Measurements from ENCODE around the gene ADPRHL1. TPM values are rescaled to one million over a fixed set of nuclear protein-coding genes. Genes with fewer than 3 reads are reported as not detected.
"Not testable (repeated sequence)": the region's sequence is repeated elsewhere in the genome, so short reads cannot be mapped to it uniquely, and the experiment has no call there.

ADPRHL1 gene
- total RNA-seq, 2 experiments from 2014 or later: 0.96 to 1.3 TPM

- CTCF ChIA-PET: no interaction called here
- DNase-seq (no peak), ATAC-seq (no peak)
- H3K36me3 Mint-ChIP-seq: no peaks in the 10 kb centered on the region
- H3K4me3 Mint-ChIP-seq: no peak overlapping the region
- H3K9me3 Mint-ChIP-seq (ENCODE audit: low read depth): no peaks in the 10 kb centered on the region
- H3K4me1 Mint-ChIP-seq: no peaks in the 10 kb centered on the region
- no peaks in the 10 kb centered on the region for H3K27me3 Mint-ChIP-seq
- no peak overlapping the region for H3K27ac Mint-ChIP-seq
Measured at GRCh38 chr13:113374511-113375175, 78.6 kb downstream of the ADPRHL1 start.

GRCh38 chr13:113373811-113374485 is 79.3 kb downstream of the ADPRHL1 start:
- no peak overlapping the region for H3K4me3 Mint-ChIP-seq
- H3K4me1 Mint-ChIP-seq: no peaks in the 10 kb centered on the region
- no peak overlapping the region for H3K27ac Mint-ChIP-seq
- no peak for DNase-seq
- CTCF ChIA-PET: no interaction called here
- no peaks in the 10 kb centered on the region for H3K36me3 Mint-ChIP-seq
- H3K9me3 Mint-ChIP-seq (ENCODE audit: low read depth): no peaks in the 10 kb centered on the region
- no peaks in the 10 kb centered on the region for H3K27me3 Mint-ChIP-seq
- ATAC-seq: no peak

- H3K27me3 Mint-ChIP-seq; H3K4me1 Mint-ChIP-seq; ATAC-seq; CTCF ChIA-PET; H3K4me3 Mint-ChIP-seq; H3K27ac Mint-ChIP-seq; DNase-seq; H3K9me3 Mint-ChIP-seq (ENCODE audit: low read depth); H3K36me3 Mint-ChIP-seq: not testable (repeated sequence)
Measured at GRCh38 chr13:113371701-113372100, 81.6 kb downstream of the ADPRHL1 start.

GRCh38 chr13:113371061-113371460 is 82.2 kb downstream of the ADPRHL1 start:
- H3K27me3 Mint-ChIP-seq: no peaks in the 10 kb centered on the region
- ATAC-seq (peak; percentile 31), DNase-seq (no peak)
- H3K9me3 Mint-ChIP-seq (ENCODE audit: low read depth): no peaks in the 10 kb centered on the region
- CTCF ChIA-PET: no interaction called here
- H3K4me1 Mint-ChIP-seq: no peaks in the 10 kb centered on the region
- H3K27ac Mint-ChIP-seq: no peak overlapping the region
- H3K36me3 Mint-ChIP-seq: no peaks in the 10 kb centered on the region
- H3K4me3 Mint-ChIP-seq: no peak overlapping the region

- no peak overlapping the region for H3K4me3 Mint-ChIP-seq
- CTCF ChIA-PET: interaction anchor here (0.7 kb wide), 1 partner anchor 12 kb away, joined by 3 read pairs; no protein-coding TSS in a partner anchor
- DNase-seq (no peak), ATAC-seq (no peak)
- no peaks in the 10 kb centered on the region for H3K9me3 Mint-ChIP-seq (ENCODE audit: low read depth)
- peaks cover 2% of the 10 kb centered on the region for H3K4me1 Mint-ChIP-seq
- no peak overlapping the region for H3K27ac Mint-ChIP-seq
- H3K27me3 Mint-ChIP-seq: peaks cover 6% of the 10 kb centered on the region
- H3K36me3 Mint-ChIP-seq: no peaks in the 10 kb centered on the region
Measured at GRCh38 chr13:113369881-113370280, 83.4 kb downstream of the ADPRHL1 start.

- no peaks in the 10 kb centered on the region for H3K36me3 Mint-ChIP-seq
- DNase-seq (no peak), ATAC-seq (no peak)
- CTCF ChIA-PET: interaction anchor here (1.0 kb wide), 1 partner anchor 25 kb away, joined by 3 read pairs; no protein-coding TSS in a partner anchor
- H3K9me3 Mint-ChIP-seq (ENCODE audit: low read depth): no peaks in the 10 kb centered on the region
- no peak overlapping the region for H3K27ac Mint-ChIP-seq
- peaks cover 6% of the 10 kb centered on the region for H3K27me3 Mint-ChIP-seq
- H3K4me1 Mint-ChIP-seq: peaks cover 2% of the 10 kb centered on the region
- H3K4me3 Mint-ChIP-seq: no peak overlapping the region
Measured at GRCh38 chr13:113369189-113369588, 84.1 kb downstream of the ADPRHL1 start.

- H3K4me3 Mint-ChIP-seq; H3K9me3 Mint-ChIP-seq (ENCODE audit: low read depth); ATAC-seq; DNase-seq; H3K27me3 Mint-ChIP-seq; H3K36me3 Mint-ChIP-seq; H3K27ac Mint-ChIP-seq; H3K4me1 Mint-ChIP-seq: not testable (repeated sequence)
- CTCF ChIA-PET: interaction anchor here (1.0 kb wide), 1 partner anchor 25 kb away, joined by 3 read pairs; no protein-coding TSS in a partner anchor
Measured at GRCh38 chr13:113368353-113368752, 84.9 kb downstream of the ADPRHL1 start.

- no peaks in the 10 kb centered on the region for H3K9me3 Mint-ChIP-seq (ENCODE audit: low read depth)
- peaks cover 2% of the 10 kb centered on the region for H3K4me1 Mint-ChIP-seq
- CTCF ChIA-PET: no interaction called here
- ATAC-seq (no peak), DNase-seq (no peak)
- no peaks in the 10 kb centered on the region for H3K36me3 Mint-ChIP-seq
- no peak overlapping the region for H3K4me3 Mint-ChIP-seq
- peaks cover 10% of the 10 kb centered on the region for H3K27me3 Mint-ChIP-seq
- no peak overlapping the region for H3K27ac Mint-ChIP-seq
Measured at GRCh38 chr13:113367771-113368170, 85.5 kb downstream of the ADPRHL1 start.

- Mint-ChIP-seq H3K27me3 (peaks cover 17% of the 10 kb centered on the region), H3K36me3 (no peaks in the 10 kb centered on the region), H3K9me3 (ENCODE audit: low read depth) (no peaks in the 10 kb centered on the region), H3K4me1 (peaks cover 2% of the 10 kb centered on the region), H3K4me3 (no peak overlapping the region), H3K27ac (no peak overlapping the region)
- CTCF ChIA-PET: interaction anchor here (0.6 kb wide), 1 partner anchor 89 kb away, joined by 3 read pairs; no protein-coding TSS in a partner anchor
- ATAC-seq (no peak), DNase-seq (no peak)
Measured at GRCh38 chr13:113367020-113367560, 86.2 kb downstream of the ADPRHL1 start.

- CTCF ChIA-PET: interaction anchor here (0.6 kb wide), 1 partner anchor 88 kb away, joined by 3 read pairs; no protein-coding TSS in a partner anchor
- DNase-seq (no peak), ATAC-seq (no peak)
- H3K4me3 Mint-ChIP-seq: no peak overlapping the region
- no peak overlapping the region for H3K27ac Mint-ChIP-seq
- H3K9me3 Mint-ChIP-seq (ENCODE audit: low read depth): no peaks in the 10 kb centered on the region
- H3K4me1 Mint-ChIP-seq: peaks cover 2% of the 10 kb centered on the region
- peaks cover 25% of the 10 kb centered on the region for H3K27me3 Mint-ChIP-seq
- H3K36me3 Mint-ChIP-seq: no peaks in the 10 kb centered on the region
Measured at GRCh38 chr13:113365971-113366588, 87.2 kb downstream of the ADPRHL1 start.

- Mint-ChIP-seq H3K4me3 (no peak overlapping the region), H3K4me1 (peaks cover 2% of the 10 kb centered on the region), H3K36me3 (no peaks in the 10 kb centered on the region), H3K27me3 (peaks cover 28% of the 10 kb centered on the region), H3K9me3 (ENCODE audit: low read depth) (no peaks in the 10 kb centered on the region), H3K27ac (no peak overlapping the region)
- CTCF ChIA-PET: no interaction called here
- ATAC-seq (no peak), DNase-seq (no peak)
Measured at GRCh38 chr13:113365583-113365970, 87.7 kb downstream of the ADPRHL1 start.

GRCh38 chr13:113364901-113365582 is 88.2 kb downstream of the ADPRHL1 start:
- no peak overlapping the region for H3K4me3 Mint-ChIP-seq

GRCh38 chr13:113364311-113364889 is 88.9 kb downstream of the ADPRHL1 start:
- no peak for DNase-seq
- H3K36me3 Mint-ChIP-seq: no peaks in the 10 kb centered on the region
- CTCF ChIA-PET: no interaction called here
- no peak overlapping the region for H3K4me3 Mint-ChIP-seq
- no peaks in the 10 kb centered on the region for H3K9me3 Mint-ChIP-seq (ENCODE audit: low read depth)
- no peak overlapping the region for H3K27ac Mint-ChIP-seq
- ATAC-seq: no peak
- peaks cover 38% of the 10 kb centered on the region for H3K27me3 Mint-ChIP-seq
- peaks cover 2% of the 10 kb centered on the region for H3K4me1 Mint-ChIP-seq

More at GRCh38 chr13:113364901-113365582, 88.2 kb downstream of the ADPRHL1 start:
- ATAC-seq (no peak), DNase-seq (no peak)
- Mint-ChIP-seq H3K4me1 (peaks cover 2% of the 10 kb centered on the region), H3K27ac (no peak overlapping the region), H3K9me3 (ENCODE audit: low read depth) (no peaks in the 10 kb centered on the region), H3K27me3 (peaks cover 33% of the 10 kb centered on the region), H3K36me3 (no peaks in the 10 kb centered on the region)
- CTCF ChIA-PET: no interaction called here

Data from activated CD8-positive, alpha-beta memory T cell treated with anti-CD3 and anti-CD28 coated beads, Interleukin-2, amount 10 ng/mL, durations not matched to agents 7 days and 5 days (primary cell).